Left ventricle myocardium inferior (tissue), 1 donor: Measurements from ENCODE around the gene OPALIN. TPM values are rescaled to one million over a fixed set of nuclear protein-coding genes. Genes with fewer than 3 reads are reported as not detected.

ENCODE experiments used
- DNase-seq: peaks from one replicate; pipeline ENCODE4 v3.0.0-alpha.2; 2020
- H3K27ac ChIP-seq: fragments of 200-600 bp; replicated peaks from 2 replicates; pipeline ENCODE4 v1.8.0; 2021
- H3K27me3 ChIP-seq: fragments of 200-600 bp; 2 replicates; pipeline ENCODE4 v1.8.0; 2021; ENCODE audit warnings: low read depth
- H3K36me3 ChIP-seq: fragments of 200-600 bp; 2 replicates; pipeline ENCODE4 v1.8.0; 2021
- H3K4me1 ChIP-seq: fragments of 200-600 bp; 2 replicates; pipeline ENCODE4 v1.8.0; 2021
- H3K4me3 ChIP-seq: fragments of 200-600 bp; 2 replicates; pipeline ENCODE4 v1.8.0; 2021; ENCODE audit warnings: mild to moderate bottlenecking, moderate library complexity
- H3K9me3 ChIP-seq: fragments of 200-600 bp; replicated peaks from 2 replicates; pipeline ENCODE4 v1.8.0; 2021
- CTCF ChIP-seq: fragments of 200-600 bp; IDR thresholded peaks from 2 replicates; pipeline ENCODE4 v1.8.0; 2021; ENCODE audit warnings: antibody characterized with exemption, mild to moderate bottlenecking, borderline replicate concordance
- intact Hi-C: fragments of 100-400 bp; cut with micrococcal nuclease; formaldehyde crosslinking; loops from one replicate; pipeline ENCODE4 v1.11.0; 2022
- total RNA-seq: library from RNA; stranded (reverse); fragmentation: NEBNext Ultra II Directional; extraction: Animal tissue kit (Norgen Biotek cat#: 25700); gene quantifications from one replicate; pipeline ENCODE4 v1.2.1, GENCODE V29; 2021
- donor health status: DM: no; HTN: yes; CAD: no; lungs with severe emphysema.

The OPALIN gene
- total RNA-seq, 1 donor from 2014 or later = not detected

GRCh38 chr10:96338279-96338925 lies 20.4 kb downstream of the OPALIN start:
- intact Hi-C loops = no loop called here

GRCh38 chr10:96337106-96337505 lies 21.7 kb downstream of the OPALIN start:
- H3K27me3 ChIP-seq = peaks cover 27% of the 10 kb centered on the region
- TF ChIP-seq CTCF = no peak
- DNase-seq = no peak
- H3K27ac ChIP-seq = no peak overlapping the region
- H3K36me3 ChIP-seq = no peaks in the 10 kb centered on the region
- H3K9me3 ChIP-seq = no peaks in the 10 kb centered on the region
- peaks cover 10% of the 10 kb centered on the region for H3K4me1 ChIP-seq
- H3K4me3 ChIP-seq = no peak overlapping the region
- intact Hi-C loops = no loop called here

More at GRCh38 chr10:96338279-96338925, 20.4 kb downstream of the OPALIN start:
- Histone ChIP-seq H3K4me3 (no peak overlapping the region), H3K9me3 (no peaks in the 10 kb centered on the region), H3K27ac (no peak overlapping the region), H3K36me3 (no peaks in the 10 kb centered on the region), H3K27me3 (peaks cover 16% of the 10 kb centered on the region), H3K4me1 (peaks cover 10% of the 10 kb centered on the region)
- DNase-seq = no peak
- TF ChIP-seq CTCF = no peak

- H3K4me1 ChIP-seq = peaks cover 8% of the 10 kb centered on the region
- H3K4me3 ChIP-seq = no peak overlapping the region
- intact Hi-C loops = no loop called here
- H3K27me3 ChIP-seq = peaks cover 49% of the 10 kb centered on the region
- H3K36me3 ChIP-seq = no peaks in the 10 kb centered on the region
- no peaks in the 10 kb centered on the region for H3K9me3 ChIP-seq
- H3K27ac ChIP-seq = no peak overlapping the region
- DNase-seq = no peak
- TF ChIP-seq CTCF = peak; percentile 80
Observed at GRCh38 chr10:96334616-96335526, 23.9 kb downstream of the OPALIN start.

GRCh38 chr10:96333101-96333500 lies 25.7 kb downstream of the OPALIN start:
- DNase-seq = no peak
- no peaks in the 10 kb centered on the region for H3K4me1 ChIP-seq
- intact Hi-C loops = no loop called here

GRCh38 chr10:96327462-96327861 lies 31.3 kb downstream of the OPALIN start:
- Histone ChIP-seq H3K4me1 (no peaks in the 10 kb centered on the region), H3K36me3 (no peaks in the 10 kb centered on the region), H3K9me3 (no peaks in the 10 kb centered on the region), H3K27ac (no peak overlapping the region), H3K27me3 (peaks cover 66% of the 10 kb centered on the region), H3K4me3 (no peak overlapping the region)
- no peak for DNase-seq
- intact Hi-C loops = no loop called here
- no peak for TF ChIP-seq CTCF

More at GRCh38 chr10:96333101-96333500, 25.7 kb downstream of the OPALIN start:
- no peak overlapping the region for H3K27ac ChIP-seq
- H3K9me3 ChIP-seq = no peaks in the 10 kb centered on the region
- no peak overlapping the region for H3K4me3 ChIP-seq
- H3K36me3 ChIP-seq = no peaks in the 10 kb centered on the region
- H3K27me3 ChIP-seq = peaks cover 55% of the 10 kb centered on the region
- no peak for TF ChIP-seq CTCF
